Keratinocyte (primary cell): ENCODE data around the gene KLHL25.

ENCODE experiments used
- EZH2 ChIP-seq: IDR thresholded peaks from one replicate; pipeline ENCODE4 v1.6.1; 2012; ENCODE audit warnings: inconsistent platforms, mild to moderate bottlenecking, low read length, moderate library complexity
- TF ChIP-seq, protein P1 (sequence below), 3 experiments: IDR thresholded peaks in 1 of 3; conservative IDR thresholded peaks in 1 of 3; optimal IDR thresholded peaks in 1 of 3; 2 replicates in 2 of 3; 3 replicates in 1 of 3; pipeline versions ENCODE3 to v1.5.1; 2011; ENCODE audit warnings: low read length in 3 of 3, mild to moderate bottlenecking in 3 of 3, moderate library complexity in 2 of 3, control low read depth in 1 of 3, inconsistent platforms in 1 of 3; ENCODE audit not compliant: insufficient read depth in 2 of 3; ENCODE audit errors: extremely low read depth in 1 of 3

DNA sequence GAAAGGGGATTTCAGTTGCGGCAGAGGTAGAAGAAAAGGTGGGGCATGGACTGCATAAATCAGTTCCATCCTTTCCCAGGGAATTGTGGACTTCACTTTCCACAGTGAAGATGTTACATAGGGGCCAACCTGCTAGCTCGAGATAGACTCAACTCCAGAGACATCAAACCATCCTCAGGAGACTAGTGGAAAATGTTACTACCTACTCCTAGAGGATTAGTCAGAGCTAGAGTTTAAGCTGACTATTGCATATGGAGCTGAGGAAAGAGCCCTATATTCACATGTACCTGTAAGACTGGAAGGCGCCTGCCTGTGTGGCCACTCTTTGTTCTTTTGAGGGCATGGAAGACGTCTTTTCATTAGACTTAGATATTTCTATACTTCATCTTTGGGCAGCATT lies 69.2 kb downstream of the KLHL25 start:
- TF ChIP-seq EZH2 = no peak
- TF ChIP-seq, protein P1, sequence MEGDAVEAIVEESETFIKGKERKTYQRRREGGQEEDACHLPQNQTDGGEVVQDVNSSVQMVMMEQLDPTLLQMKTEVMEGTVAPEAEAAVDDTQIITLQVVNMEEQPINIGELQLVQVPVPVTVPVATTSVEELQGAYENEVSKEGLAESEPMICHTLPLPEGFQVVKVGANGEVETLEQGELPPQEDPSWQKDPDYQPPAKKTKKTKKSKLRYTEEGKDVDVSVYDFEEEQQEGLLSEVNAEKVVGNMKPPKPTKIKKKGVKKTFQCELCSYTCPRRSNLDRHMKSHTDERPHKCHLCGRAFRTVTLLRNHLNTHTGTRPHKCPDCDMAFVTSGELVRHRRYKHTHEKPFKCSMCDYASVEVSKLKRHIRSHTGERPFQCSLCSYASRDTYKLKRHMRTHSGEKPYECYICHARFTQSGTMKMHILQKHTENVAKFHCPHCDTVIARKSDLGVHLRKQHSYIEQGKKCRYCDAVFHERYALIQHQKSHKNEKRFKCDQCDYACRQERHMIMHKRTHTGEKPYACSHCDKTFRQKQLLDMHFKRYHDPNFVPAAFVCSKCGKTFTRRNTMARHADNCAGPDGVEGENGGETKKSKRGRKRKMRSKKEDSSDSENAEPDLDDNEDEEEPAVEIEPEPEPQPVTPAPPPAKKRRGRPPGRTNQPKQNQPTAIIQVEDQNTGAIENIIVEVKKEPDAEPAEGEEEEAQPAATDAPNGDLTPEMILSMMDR (optimal IDR thresholded peaks at IDR 0.05 in 1 of 3, IDR thresholded peaks at IDR 0.05 in 1 of 3, conservative IDR thresholded peaks at IDR 0.05 in 1 of 3; ENCODE audit: extremely low read depth in 1 of 3, insufficient read depth in 2 of 3, low read length in 3 of 3) = no peak
